HCT116 (cell line): Measurements from ENCODE around the gene GABPA. TPM values are rescaled to one million over a fixed set of nuclear protein-coding genes. Genes with fewer than 3 reads are reported as not detected.

ENCODE experiments used
- ATAC-seq: fragments of 200-7000 bp; cut with Tn5 transposase; 2 replicates; pipeline ENCODE4 v1.9.1; 2020; ENCODE audit warnings: mild to moderate bottlenecking, moderate library complexity
- BruUV-seq: library from RNA; stranded (reverse); fragments of 400-500 nt; replicated peaks from 2 replicates; lab custom pipeline; 2021; lab: Mats Ljungman, UMichigan
- CTCF ChIA-PET: fragments of 300-600 bp; sonication (Branson Sonifier 250); formaldehyde crosslinking; loops from one replicate; lab custom pipeline; 2021; ENCODE audit warnings: antibody characterized with exemption; lab: Charles Lee
- POLR2A ChIA-PET: fragments of 300-600, 350-600 bp; sonication (Branson Sonifier 250); formaldehyde crosslinking; loops from one replicate; lab custom pipeline; 2021; ENCODE audit warnings: antibody characterized with exemption; lab: Charles Lee
- RAD21 ChIA-PET, 2 experiments: fragments of 300-600 bp; sonication (Branson Sonifier 250); formaldehyde crosslinking; loops; one replicate each; lab custom pipeline; 2023; ENCODE audit warnings: low total read pairs in 2 of 2; ENCODE audit not compliant: uncharacterized antibody in 2 of 2, unreplicated experiment in 2 of 2, low non-redundant PET in 1 of 2; lab: Charles Lee
- DNase-seq: peaks from one replicate; pipeline ENCODE4 v3.0.0-alpha.2; 2010; ENCODE audit warnings: low read depth, low spot score
- H2AFZ ChIP-seq: fragments of 200-600 bp; shearing (Covaris generic), sonication (generic); 2 replicates; pipeline ENCODE4 v1.6.1; 2017; ENCODE audit warnings: low read depth, mixed run types, mixed read lengths, antibody characterized with exemption, low read length; ENCODE audit not compliant: poor library complexity, severe bottlenecking
- H3K27ac ChIP-seq: 2 replicates; pipeline ENCODE4 v1.5.1; 2012; ENCODE audit warnings: low read depth, low read length
- H3K27me3 ChIP-seq: fragments of 200-600 bp; sonication (generic); 2 replicates; pipeline ENCODE4 v1.6.1; 2016; ENCODE audit warnings: mixed run types, low read length, mixed read lengths; ENCODE audit not compliant: insufficient read depth
- H3K36me3 ChIP-seq, 2 experiments: fragments of 200-500 bp in 1 of 2; fragments of 200-600 bp in 1 of 2; sonication (Bioruptor generic) in 1 of 2; sonication (generic) in 1 of 2; 2 replicates each; pipeline versions ENCODE4 v1.5.1 to v1.6.1; 2014 to 2016; ENCODE audit warnings: low read length in 2 of 2, inconsistent platforms in 1 of 2, mixed read lengths in 1 of 2, mixed run types in 1 of 2; ENCODE audit not compliant: insufficient read depth in 2 of 2, control insufficient read depth in 1 of 2
- H3K4me1 ChIP-seq, 2 experiments: fragments of 200-600 bp in 1 of 2; sonication (generic) in 1 of 2; 2 replicates each; pipeline versions ENCODE4 v1.5.1 to v1.6.1; 2012 to 2017; ENCODE audit warnings: low read length in 2 of 2, inconsistent platforms in 1 of 2, mild to moderate bottlenecking in 1 of 2, mixed read lengths in 1 of 2, mixed run types in 1 of 2, moderate library complexity in 1 of 2; ENCODE audit not compliant: insufficient read depth in 2 of 2, control insufficient read depth in 1 of 2
- H3K4me2 ChIP-seq: fragments of 200-600 bp; sonication (generic); 2 replicates; pipeline ENCODE4 v1.6.1; 2017; ENCODE audit warnings: mixed run types, low read length, mixed read lengths
- H3K4me3 ChIP-seq, 2 experiments: fragments of 200-600 bp in 1 of 2; sonication (generic) in 1 of 2; replicated peaks in 1 of 2; 2 replicates each; pipeline ENCODE4 v1.5.1; 2011 to 2016; ENCODE audit warnings: low read length in 2 of 2, control low read depth in 1 of 2, low read depth in 1 of 2, mild to moderate bottlenecking in 1 of 2, mixed read lengths in 1 of 2, mixed run types in 1 of 2
- H3K79me2 ChIP-seq: fragments of 200-600 bp; sonication (generic); 2 replicates; pipeline ENCODE4 v1.6.1; 2017; ENCODE audit warnings: mild to moderate bottlenecking, mixed run types, low read length, moderate library complexity, mixed read lengths; ENCODE audit not compliant: insufficient read depth
- H3K9ac ChIP-seq: fragments of 200-600 bp; sonication (generic); 2 replicates; pipeline ENCODE4 v1.6.1; 2016; ENCODE audit warnings: low read length, mixed read lengths
- H3K9me2 ChIP-seq: fragments of 200-600 bp; sonication (generic), shearing (Covaris generic); 2 replicates; pipeline ENCODE4 v1.6.1; 2017; ENCODE audit warnings: mixed run types, mild to moderate bottlenecking, moderate library complexity; ENCODE audit not compliant: insufficient read depth
- H3K9me3 ChIP-seq, 2 experiments: fragments of 200-500 bp in 1 of 2; fragments of 200-600 bp in 1 of 2; sonication (Bioruptor generic) in 1 of 2; sonication (generic) in 1 of 2; 2 replicates each; pipeline ENCODE4 v1.6.1; 2014 to 2017; ENCODE audit warnings: low read length in 2 of 2, mixed read lengths in 2 of 2, inconsistent platforms in 1 of 2, low read depth in 1 of 2, mild to moderate bottlenecking in 1 of 2, mixed run types in 1 of 2, moderate library complexity in 1 of 2; ENCODE audit not compliant: control insufficient read depth in 1 of 2, insufficient read depth in 1 of 2
- H4K20me1 ChIP-seq: fragments of 200-600 bp; sonication (generic), shearing (Covaris generic); 2 replicates; pipeline ENCODE4 v1.6.1; 2017; ENCODE audit warnings: mixed run types, mild to moderate bottlenecking, moderate library complexity; ENCODE audit not compliant: insufficient read depth
- ATF3 ChIP-seq: IDR thresholded peaks from 2 replicates; pipeline ENCODE4 v1.6.1; 2012
- CBX3 ChIP-seq: IDR thresholded peaks from 2 replicates; pipeline ENCODE4 v1.6.1; 2012; ENCODE audit warnings: low read depth
- CEBPB ChIP-seq: IDR thresholded peaks from 2 replicates; pipeline ENCODE4 v1.6.1; 2012; ENCODE audit warnings: low read depth
- CTCF ChIP-seq, 3 experiments: fragments of 200-600 bp in 1 of 3; sonication (generic) in 1 of 3; IDR thresholded peaks in 2 of 3; conservative IDR thresholded peaks in 1 of 3; 2 replicates each; pipeline ENCODE4 v1.5.1; 2012 to 2017; ENCODE audit warnings: low read depth in 2 of 3, low read length in 2 of 3, antibody characterized with exemption in 1 of 3, borderline replicate concordance in 1 of 3, control low read depth in 1 of 3, mild to moderate bottlenecking in 1 of 3, mixed read lengths in 1 of 3, mixed run types in 1 of 3, moderate library complexity in 1 of 3; ENCODE audit not compliant: insufficient read depth in 1 of 3
- EGR1 ChIP-seq: IDR thresholded peaks from 2 replicates; pipeline ENCODE4 v1.6.1; 2012; ENCODE audit warnings: low read depth
- ELF1 ChIP-seq: IDR thresholded peaks from 2 replicates; pipeline ENCODE4 v1.6.1; 2012; ENCODE audit warnings: low read depth, borderline replicate concordance
- EZH2 ChIP-seq: fragments of 200-600 bp; sonication (generic); IDR thresholded peaks from 2 replicates; pipeline ENCODE4 v1.6.1; 2017; ENCODE audit warnings: antibody characterized with exemption, mixed run types
- EZH2phosphoT487 ChIP-seq: fragments of 200-600 bp; IDR thresholded peaks from 2 replicates; pipeline ENCODE4 v1.6.1; 2018; ENCODE audit warnings: antibody characterized with exemption, borderline replicate concordance
- MAX ChIP-seq: IDR thresholded peaks from 2 replicates; pipeline ENCODE4 v1.6.1; 2012
- POLR2A ChIP-seq: IDR thresholded peaks from 2 replicates; pipeline ENCODE4 v1.7.0; 2011; ENCODE audit warnings: borderline replicate concordance; ENCODE audit not compliant: insufficient read depth, insufficient read length; ENCODE audit errors: extremely low read depth
- POLR2AphosphoS5 ChIP-seq: IDR thresholded peaks from 2 replicates; pipeline ENCODE4 v1.6.1; 2011; ENCODE audit warnings: mild to moderate bottlenecking, low read depth, low read length, moderate library complexity
- RAD21 ChIP-seq: IDR thresholded peaks from 2 replicates; pipeline ENCODE4 v1.6.1; 2012; ENCODE audit warnings: low read depth, mild to moderate bottlenecking
- REST ChIP-seq: IDR thresholded peaks from 2 replicates; pipeline ENCODE4 v1.6.1; 2012; ENCODE audit warnings: low read depth
- SIN3A ChIP-seq: IDR thresholded peaks from 2 replicates; pipeline ENCODE4 v1.6.1; 2012; ENCODE audit warnings: low read depth
- TCF7L2 ChIP-seq: IDR thresholded peaks from 2 replicates; pipeline ENCODE4 v1.7.0; 2011; ENCODE audit warnings: borderline replicate concordance, inconsistent platforms; ENCODE audit not compliant: insufficient read depth, insufficient read length; ENCODE audit errors: extremely low read depth
- YY1 ChIP-seq: IDR thresholded peaks from 2 replicates; pipeline ENCODE4 v1.6.1; 2011; ENCODE audit warnings: low read length, low read depth, moderate library complexity, mild to moderate bottlenecking; ENCODE audit not compliant: insufficient replicate concordance; ENCODE audit errors: extremely low read depth
- ZBTB33 ChIP-seq: IDR thresholded peaks from 2 replicates; pipeline ENCODE4 v1.6.1; 2011; ENCODE audit warnings: mild to moderate bottlenecking, low read length, moderate library complexity; ENCODE audit not compliant: insufficient replicate concordance; ENCODE audit errors: extremely low read depth
- ZFX ChIP-seq: fragments of 450-650 bp; IDR thresholded peaks from 2 replicates; pipeline ENCODE4 v1.6.1; 2017
- ZNF274 ChIP-seq: fragments of 200-500 bp; sonication (Bioruptor generic); IDR thresholded peaks from 2 replicates; pipeline ENCODE4 v1.6.1; 2014; ENCODE audit warnings: mild to moderate bottlenecking, low read depth, low read length, inconsistent platforms
- intact Hi-C: fragments of 100-400 bp; cut with micrococcal nuclease; formaldehyde crosslinking; loops from 2 replicates; pipeline ENCODE4 v1.10.0; 2022
- total RNA-seq: library from RNA; stranded (reverse); gene quantifications from one replicate; pipeline ENCODE4 v1.2.1, GENCODE V29; 2021; ENCODE audit not compliant: unreplicated experiment

Gene GABPA
- total RNA-seq, 1 experiment from 2014 or later = 23.6 TPM

- Histone ChIP-seq H3K9me2 (no peaks in the 10 kb centered on the region), H3K9me3 (no peaks in the 10 kb centered on the region), H3K9ac (no peak overlapping the region), H4K20me1 (no peaks in the 10 kb centered on the region), H3K4me2 (no peak overlapping the region), H3K27me3 (no peaks in the 10 kb centered on the region), H3K36me3 (no peaks in the 10 kb centered on the region), H3K4me1 (no peaks in the 10 kb centered on the region)
- TF ChIP-seq ATF3 (no peak), ZNF274 (no peak), ZBTB33 (no peak), EZH2phosphoT487 (no peak), CEBPB (no peak), CBX3 (no peak), REST (no peak), EZH2 (no peak), POLR2AphosphoS5 (no peak), SIN3A (no peak), ZFX (no peak), TCF7L2 (no peak), YY1 (no peak), CTCF (IDR thresholded peaks at IDR 0.05 in 2 of 3, conservative IDR thresholded peaks at IDR 0.05 in 1 of 3; ENCODE audit: borderline replicate concordance in 1 of 3, insufficient read depth in 1 of 3, low read depth in 2 of 3, low read length in 2 of 3) (no peak), POLR2A (no peak), EGR1 (no peak), RAD21 (no peak), ELF1 (no peak), MAX (no peak)
- TF ChIP-seq, all 23 proteins: peak for 0
- Histone ChIP-seq H3K79me2 (no peaks in the 10 kb centered on the region), H2AFZ (no peak overlapping the region), H3K4me3 (no peak overlapping the region), H3K27ac (no peak overlapping the region)
- ChIA-PET CTCF (no interaction called here), RAD21 (no interaction called here), POLR2A (no interaction called here)
- no peak for DNase-seq
- no TSS peak for BruUV-seq
- intact Hi-C loops = no loop called here
- ATAC-seq = no peak
These were observed 34.0 kb upstream of the GABPA start for GRCh38 chr21:25700741-25701140.
